Osteoblast (primary cell): Measurements from ENCODE around the gene SLC22A13. TPM values are rescaled to one million over a fixed set of nuclear protein-coding genes. Genes with fewer than 3 reads are reported as not detected.

Experiments used
- DNase-seq: peaks from one replicate; pipeline ENCODE4 v3.0.0; 2011; ENCODE audit warnings: low spot score, mixed read lengths; ENCODE audit not compliant: insufficient read length; ENCODE audit errors: missing footprints
- H2AFZ ChIP-seq: 2 replicates; pipeline ENCODE4 v1.6.0; 2011; ENCODE audit warnings: mild to moderate bottlenecking, low read length
- H3K27ac ChIP-seq: 2 replicates; pipeline ENCODE4 v1.5.1; 2011; ENCODE audit warnings: mild to moderate bottlenecking, low read depth, low read length, moderate library complexity
- H3K27me3 ChIP-seq: 2 replicates; pipeline ENCODE4 v1.6.0; 2012; ENCODE audit warnings: mild to moderate bottlenecking, control low read depth, inconsistent platforms, low read length, moderate library complexity; ENCODE audit not compliant: insufficient read depth
- H3K36me3 ChIP-seq: 2 replicates; pipeline ENCODE4 v1.5.1; 2011; ENCODE audit warnings: mild to moderate bottlenecking, low read length, control low read depth, moderate library complexity; ENCODE audit not compliant: insufficient read depth
- H3K4me1 ChIP-seq: 2 replicates; pipeline ENCODE4 v1.5.1; 2011; ENCODE audit warnings: mild to moderate bottlenecking, low read length, control low read depth, moderate library complexity; ENCODE audit not compliant: insufficient read depth
- H3K4me2 ChIP-seq: 2 replicates; pipeline ENCODE4 v1.6.0; 2011; ENCODE audit warnings: mild to moderate bottlenecking, low read length; ENCODE audit not compliant: insufficient read depth
- H3K4me3 ChIP-seq: fragments of 200-600 bp; sonication (generic); 3 replicates; pipeline ENCODE4 v1.5.1; 2012; ENCODE audit warnings: mild to moderate bottlenecking, low read length, inconsistent platforms; ENCODE audit not compliant: insufficient read depth
- H3K79me2 ChIP-seq: 2 replicates; pipeline ENCODE4 v1.6.0; 2012; ENCODE audit warnings: mild to moderate bottlenecking, low read length, control low read depth, inconsistent platforms; ENCODE audit not compliant: insufficient read depth
- H3K9me3 ChIP-seq: 2 replicates; pipeline ENCODE4 v1.5.1; 2011; ENCODE audit warnings: low read depth, low read length, control low read depth
- H4K20me1 ChIP-seq: 2 replicates; pipeline ENCODE4 v1.6.0; 2012; ENCODE audit warnings: mild to moderate bottlenecking, low read length, control low read depth; ENCODE audit not compliant: insufficient read depth
- total RNA-seq: library from RNA; depleted of rRNA; stranded (reverse); fragments of >200 nt; gene quantifications from 2 replicates; pipeline ENCODE4 v1.2.3, GENCODE V29; 2012
- TF ChIP-seq, protein P1 (sequence below): IDR thresholded peaks from 2 replicates; pipeline ENCODE4 v1.5.1; 2011; ENCODE audit warnings: mild to moderate bottlenecking, low read depth, low read length, moderate library complexity; ENCODE audit errors: extremely low read depth

The SLC22A13 gene
- total RNA-seq, 1 donor, result 0.36 TPM

DNA sequence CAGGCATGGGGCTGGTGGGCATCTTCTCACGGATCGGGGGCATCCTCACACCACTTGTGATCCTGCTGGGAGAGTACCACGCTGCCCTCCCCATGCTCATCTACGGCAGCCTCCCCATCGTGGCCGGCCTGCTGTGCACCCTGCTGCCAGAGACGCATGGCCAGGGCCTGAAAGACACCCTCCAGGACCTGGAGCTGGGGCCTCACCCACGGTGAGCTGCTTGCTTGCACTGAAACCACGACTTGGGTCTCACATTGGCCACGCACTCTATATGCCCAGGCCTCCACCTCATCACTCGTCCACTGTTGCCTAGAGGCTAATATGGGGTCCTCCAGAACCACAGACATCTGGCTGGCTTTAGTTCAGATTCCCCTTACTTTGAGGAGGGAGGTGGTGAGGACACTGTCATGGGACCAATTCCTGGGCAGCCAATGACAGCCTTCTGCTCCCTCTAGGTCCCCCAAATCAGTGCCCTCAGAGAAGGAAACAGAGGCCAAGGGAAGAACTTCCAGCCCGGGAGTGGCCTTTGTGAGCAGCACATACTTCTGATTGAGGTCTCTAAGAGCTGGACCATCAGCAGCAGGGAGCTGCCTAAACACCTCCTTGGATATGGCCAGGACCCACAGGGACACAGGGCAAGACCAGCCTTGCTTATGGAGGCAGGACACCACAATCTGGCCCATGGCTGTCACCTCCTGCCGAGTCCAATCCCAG is 11.5 kb downstream of the SLC22A13 start:
- Histone ChIP-seq H3K79me2 (no peaks in the 10 kb centered on the region), H3K4me1 (no peaks in the 10 kb centered on the region)
- TF ChIP-seq, protein P1, sequence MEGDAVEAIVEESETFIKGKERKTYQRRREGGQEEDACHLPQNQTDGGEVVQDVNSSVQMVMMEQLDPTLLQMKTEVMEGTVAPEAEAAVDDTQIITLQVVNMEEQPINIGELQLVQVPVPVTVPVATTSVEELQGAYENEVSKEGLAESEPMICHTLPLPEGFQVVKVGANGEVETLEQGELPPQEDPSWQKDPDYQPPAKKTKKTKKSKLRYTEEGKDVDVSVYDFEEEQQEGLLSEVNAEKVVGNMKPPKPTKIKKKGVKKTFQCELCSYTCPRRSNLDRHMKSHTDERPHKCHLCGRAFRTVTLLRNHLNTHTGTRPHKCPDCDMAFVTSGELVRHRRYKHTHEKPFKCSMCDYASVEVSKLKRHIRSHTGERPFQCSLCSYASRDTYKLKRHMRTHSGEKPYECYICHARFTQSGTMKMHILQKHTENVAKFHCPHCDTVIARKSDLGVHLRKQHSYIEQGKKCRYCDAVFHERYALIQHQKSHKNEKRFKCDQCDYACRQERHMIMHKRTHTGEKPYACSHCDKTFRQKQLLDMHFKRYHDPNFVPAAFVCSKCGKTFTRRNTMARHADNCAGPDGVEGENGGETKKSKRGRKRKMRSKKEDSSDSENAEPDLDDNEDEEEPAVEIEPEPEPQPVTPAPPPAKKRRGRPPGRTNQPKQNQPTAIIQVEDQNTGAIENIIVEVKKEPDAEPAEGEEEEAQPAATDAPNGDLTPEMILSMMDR, result no peak

DNA sequence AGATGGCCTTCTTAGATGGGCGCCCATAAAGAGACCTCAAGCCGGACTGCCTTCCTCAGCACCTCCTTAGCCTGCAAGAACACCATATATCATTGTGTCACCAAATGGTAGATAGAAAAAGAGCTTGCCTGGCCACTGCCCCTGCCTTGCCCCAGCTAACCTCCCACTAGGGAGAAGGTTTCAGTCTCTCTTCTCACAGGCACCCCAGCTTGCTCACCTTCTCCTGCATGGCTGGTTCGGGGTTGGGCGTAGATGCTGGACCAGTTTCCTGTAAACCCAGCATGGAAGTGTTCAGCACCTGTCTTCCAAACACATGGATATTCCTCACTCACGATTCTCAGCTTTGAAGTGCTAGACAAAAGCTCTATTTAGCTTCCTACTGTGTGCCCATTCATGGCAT is 13.2 kb downstream of the SLC22A13 start:
- Histone ChIP-seq H3K4me2 (no peak overlapping the region), H3K27me3 (no peaks in the 10 kb centered on the region), H3K9me3 (no peaks in the 10 kb centered on the region), H3K36me3 (peaks cover 4% of the 10 kb centered on the region), H4K20me1 (no peaks in the 10 kb centered on the region), H3K79me2 (no peaks in the 10 kb centered on the region), H3K4me3 (no peak overlapping the region), H3K4me1 (peaks cover 3% of the 10 kb centered on the region), H3K27ac (no peak overlapping the region), H2AFZ (no peak overlapping the region)
- DNase-seq, result no peak
- TF ChIP-seq, protein P1, result no peak

More for the DNA sequence above, 11.5 kb downstream of the SLC22A13 start:
- peaks cover 4% of the 10 kb centered on the region for H3K36me3 ChIP-seq
- H4K20me1 ChIP-seq, result no peaks in the 10 kb centered on the region
- H3K9me3 ChIP-seq, result no peaks in the 10 kb centered on the region
- H3K27ac ChIP-seq, result no peak overlapping the region
- no peak for DNase-seq
- H3K4me2 ChIP-seq, result no peak overlapping the region
- no peak overlapping the region for H2AFZ ChIP-seq
- H3K27me3 ChIP-seq, result no peaks in the 10 kb centered on the region
- no peak overlapping the region for H3K4me3 ChIP-seq

DNA sequence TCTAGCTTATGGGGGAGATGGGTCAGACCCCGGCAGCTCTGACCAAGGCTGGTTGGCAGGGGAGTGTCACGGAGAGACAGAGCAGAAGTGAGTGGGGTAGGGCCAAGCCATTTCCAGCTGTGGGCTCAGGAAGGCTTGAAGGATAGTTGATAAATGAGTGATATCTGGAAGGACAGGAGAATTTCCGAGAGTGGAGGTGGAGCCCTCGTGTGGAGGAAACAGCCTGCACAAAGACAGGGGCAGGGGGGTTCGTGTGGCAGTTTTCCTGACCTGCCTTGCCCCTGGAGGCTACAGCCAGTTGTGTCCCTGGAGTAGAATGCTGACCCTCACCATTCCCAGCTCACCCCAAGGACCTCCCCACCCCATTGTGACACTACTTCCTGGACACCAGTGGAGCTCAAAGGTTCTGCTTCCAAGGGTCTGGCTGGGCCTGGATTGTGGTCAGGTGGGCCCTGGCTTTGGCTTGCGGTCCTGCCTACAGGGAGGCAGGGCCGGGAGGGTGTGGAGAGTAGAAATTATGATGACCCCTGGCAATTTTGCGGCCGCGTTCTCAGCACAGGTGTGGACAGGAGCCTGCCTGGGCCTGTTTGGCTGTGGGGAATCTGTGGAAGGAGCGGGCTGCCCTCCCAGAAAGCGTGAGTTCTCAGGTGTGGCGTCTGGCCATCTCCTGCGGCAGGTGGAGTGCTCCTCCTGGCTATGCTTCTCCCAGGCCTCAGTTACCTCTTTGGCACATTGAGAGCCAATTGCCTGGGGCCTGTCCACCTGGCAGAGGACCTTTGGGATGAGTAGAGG is 16.5 kb downstream of the SLC22A13 start, which contains the start of gene SLC22A14:
TSS of gene SLC22A14 (plus strand) at position 400 of the 792 bp plus-strand sequence. CDS start 23,733 bp downstream, outside the sequence.
- peaks cover 4% of the 10 kb centered on the region for H3K36me3 ChIP-seq
- DNase-seq, result no peak
- TF ChIP-seq, protein P1, result peak; percentile 30

More for the DNA sequence above, 16.5 kb downstream of the SLC22A13 start, which contains the start of gene SLC22A14:
- H3K4me1 ChIP-seq, result peaks cover 6% of the 10 kb centered on the region
- no peaks in the 10 kb centered on the region for H3K79me2 ChIP-seq
- H3K4me3 ChIP-seq, result no peak within 1 kb of the TSS
- H2AFZ ChIP-seq, result no peak within 1 kb of the TSS
- no peaks in the 10 kb centered on the region for H4K20me1 ChIP-seq
- no peak within 1 kb of the TSS for H3K4me2 ChIP-seq
- no peaks in the 10 kb centered on the region for H3K9me3 ChIP-seq
- H3K27me3 ChIP-seq, result no peaks in the 10 kb centered on the region
- no peak within 1 kb of the TSS for H3K27ac ChIP-seq
